Natural killer cell (primary cell): Measurements from ENCODE around the gene FAM184A. TPM values are rescaled to one million over a fixed set of nuclear protein-coding genes. Genes with fewer than 3 reads are reported as not detected.

Experiments
- ATAC-seq, 3 donors: fragments of 150-1000 bp in 2 of 3; fragments of 200-7000 bp in 1 of 3; cut with Tn5 transposase; 1 replicate in 1 of 3; 2 replicates in 2 of 3; pipeline ENCODE4 v1.10.0; 2021; ENCODE audit warnings: mild to moderate bottlenecking in 2 of 3, moderate library complexity in 2 of 3
- DNase-seq, 2 donors: peaks; one replicate each; pipeline versions ENCODE4 v3.0.0 to v3.0.0-alpha.2; 2013 to 2021; ENCODE audit warnings: mixed read lengths in 1 of 2
- H3K27ac ChIP-seq: one replicate; pipeline ENCODE4 v1.5.1; 2013; ENCODE audit warnings: mild to moderate bottlenecking, low read length
- H3K27me3 ChIP-seq: one replicate; pipeline ENCODE4 v1.6.1; 2013; ENCODE audit warnings: low read length; ENCODE audit not compliant: control insufficient read depth, insufficient read depth
- H3K36me3 ChIP-seq: one replicate; pipeline ENCODE4 v1.6.1; 2013; ENCODE audit warnings: low read length; ENCODE audit not compliant: control insufficient read depth, insufficient read depth
- H3K4me1 ChIP-seq: one replicate; pipeline ENCODE4 v1.6.1; 2013; ENCODE audit warnings: low read length; ENCODE audit not compliant: control insufficient read depth, insufficient read depth
- H3K4me3 ChIP-seq: one replicate; pipeline ENCODE4 v1.5.1; 2013; ENCODE audit warnings: low read length
- H3K9me3 ChIP-seq: one replicate; pipeline ENCODE4 v1.6.1; 2013; ENCODE audit warnings: low read length; ENCODE audit not compliant: control insufficient read depth, insufficient read depth
- H3K27ac Mint-ChIP-seq, 2 donors: one replicate each; pipeline ENCODE4 v1.8.0; 2022; ENCODE audit warnings: mild to moderate bottlenecking in 2 of 2, mixed read lengths in 2 of 2, moderate library complexity in 1 of 2
- H3K27me3 Mint-ChIP-seq, 2 donors: one replicate each; pipeline ENCODE4 v1.8.0; 2022; ENCODE audit warnings: low read depth in 2 of 2, mixed read lengths in 2 of 2
- H3K36me3 Mint-ChIP-seq: one replicate; pipeline ENCODE4 v1.8.0; 2022; ENCODE audit warnings: mixed read lengths
- H3K4me1 Mint-ChIP-seq, 2 donors: one replicate each; pipeline ENCODE4 v1.8.0; 2022; ENCODE audit warnings: mixed read lengths in 2 of 2
- H3K4me3 Mint-ChIP-seq: one replicate; pipeline ENCODE4 v1.8.0; 2022; ENCODE audit warnings: mild to moderate bottlenecking, moderate library complexity, mixed read lengths
- H3K9me3 Mint-ChIP-seq, 2 donors: one replicate each; pipeline ENCODE4 v1.8.0; 2022; ENCODE audit warnings: mixed read lengths in 2 of 2
- WGBS: methylation state at CpG from one replicate; pipeline ENCODE4 v1.1.7; 2013; ENCODE audit warnings: missing lambda C conversion rate; ENCODE audit not compliant: insufficient coverage; 5-methylcytosine and 5-hydroxymethylcytosine counted together
- intact Hi-C: fragments of 100-400 bp; cut with micrococcal nuclease; formaldehyde crosslinking; loops from one replicate; pipeline ENCODE4 v1.14.2; 2022
- total RNA-seq, 4 donors: library from RNA; stranded (reverse); fragments of 120-200 nt in 1 of 4; gene quantifications; one replicate each; pipeline versions ENCODE4 v1.2.3 to v1.2.4, GENCODE V29; 2013 to 2022
- TF ChIP-seq, protein P1 (sequence below): fragments of 200-600 bp; IDR thresholded peaks from one replicate; pipeline ENCODE4 v1.8.0; 2022; ENCODE audit warnings: antibody characterized with exemption

Gene FAM184A
- total RNA-seq, 3 donors from 2014 or later (not counting 1 experiment from before 2014, with no cell fraction given), result 0.09 to 0.40 (median 0.20) TPM

- TF ChIP-seq, protein P1, sequence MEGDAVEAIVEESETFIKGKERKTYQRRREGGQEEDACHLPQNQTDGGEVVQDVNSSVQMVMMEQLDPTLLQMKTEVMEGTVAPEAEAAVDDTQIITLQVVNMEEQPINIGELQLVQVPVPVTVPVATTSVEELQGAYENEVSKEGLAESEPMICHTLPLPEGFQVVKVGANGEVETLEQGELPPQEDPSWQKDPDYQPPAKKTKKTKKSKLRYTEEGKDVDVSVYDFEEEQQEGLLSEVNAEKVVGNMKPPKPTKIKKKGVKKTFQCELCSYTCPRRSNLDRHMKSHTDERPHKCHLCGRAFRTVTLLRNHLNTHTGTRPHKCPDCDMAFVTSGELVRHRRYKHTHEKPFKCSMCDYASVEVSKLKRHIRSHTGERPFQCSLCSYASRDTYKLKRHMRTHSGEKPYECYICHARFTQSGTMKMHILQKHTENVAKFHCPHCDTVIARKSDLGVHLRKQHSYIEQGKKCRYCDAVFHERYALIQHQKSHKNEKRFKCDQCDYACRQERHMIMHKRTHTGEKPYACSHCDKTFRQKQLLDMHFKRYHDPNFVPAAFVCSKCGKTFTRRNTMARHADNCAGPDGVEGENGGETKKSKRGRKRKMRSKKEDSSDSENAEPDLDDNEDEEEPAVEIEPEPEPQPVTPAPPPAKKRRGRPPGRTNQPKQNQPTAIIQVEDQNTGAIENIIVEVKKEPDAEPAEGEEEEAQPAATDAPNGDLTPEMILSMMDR, result no peak
- H3K9me3 ChIP-seq, result no peaks in the 10 kb centered on the region
- H3K27me3 ChIP-seq, result no peaks in the 10 kb centered on the region
- H3K27me3 Mint-ChIP-seq, result peaks cover 0 to 8% of the 10 kb centered on the region in 2 donors
- intact Hi-C loops, result no loop called here
- H3K27ac Mint-ChIP-seq, result no peak overlapping the region
- no peak for DNase-seq
- H3K36me3 Mint-ChIP-seq, result no peaks in the 10 kb centered on the region
- no peaks in the 10 kb centered on the region for H3K4me1 Mint-ChIP-seq
- WGBS, result no CpG with 5 or more reads among the region's 1 CpG
- no peak for ATAC-seq
- H3K4me3 Mint-ChIP-seq, result no peak overlapping the region
- H3K36me3 ChIP-seq, result no peaks in the 10 kb centered on the region
- no peaks in the 10 kb centered on the region for H3K4me1 ChIP-seq
- H3K27ac ChIP-seq, result no peak overlapping the region
- H3K9me3 Mint-ChIP-seq, result no peaks in the 10 kb centered on the region
- H3K4me3 ChIP-seq, result no peak overlapping the region
Observed at GRCh38 chr6:119055069-119055468, 23.4 kb downstream of the FAM184A start.

GRCh38 chr6:119052987-119053386 is 25.5 kb downstream of the FAM184A start:
- no peak overlapping the region for H3K4me3 Mint-ChIP-seq
- intact Hi-C loops, result no loop called here

DNA sequence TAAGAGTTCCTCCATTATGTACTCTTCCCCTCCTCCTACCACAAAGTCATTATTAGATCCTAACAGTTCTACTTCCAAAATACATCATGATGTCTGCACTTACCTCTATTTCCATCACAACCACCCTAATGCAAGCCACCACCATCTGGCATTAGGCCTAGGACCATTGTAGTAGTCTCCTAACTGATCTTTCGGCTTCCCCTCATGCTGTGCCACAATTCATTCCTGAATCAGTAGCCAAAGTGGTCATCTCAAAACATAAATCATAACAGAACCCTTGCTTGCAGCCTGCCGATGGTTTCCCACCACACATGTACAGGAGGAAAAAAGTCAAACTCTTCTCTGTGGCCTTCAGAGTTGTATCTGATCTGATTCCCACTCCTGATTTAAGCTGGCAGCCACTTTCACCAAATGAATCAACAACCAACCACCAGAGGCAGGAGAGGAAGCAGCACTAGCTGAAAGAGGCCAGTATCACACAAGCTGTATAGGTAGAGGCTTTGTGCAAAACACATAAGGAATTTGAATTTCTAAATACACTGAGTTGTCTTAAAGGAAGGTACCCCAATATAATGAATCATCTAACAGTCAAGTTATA is 26.1 kb downstream of the FAM184A start:
- Histone ChIP-seq H3K4me1 (no peaks in the 10 kb centered on the region), H3K27me3 (no peaks in the 10 kb centered on the region), H3K4me3 (no peak overlapping the region), H3K27ac (no peak overlapping the region), H3K9me3 (no peaks in the 10 kb centered on the region), H3K36me3 (no peaks in the 10 kb centered on the region)
- 57% methylated on average over 2 of the region's 2 CpGs for WGBS
- Mint-ChIP-seq H3K27me3 (peaks cover 5 to 15% of the 10 kb centered on the region in 2 donors), H3K4me3 (no peak overlapping the region), H3K36me3 (no peaks in the 10 kb centered on the region), H3K27ac (no peak overlapping the region), H3K4me1 (no peaks in the 10 kb centered on the region), H3K9me3 (no peaks in the 10 kb centered on the region)
- intact Hi-C loops, result no loop called here
- DNase-seq (peak in 1 of 2 donors; percentile 21), ATAC-seq (no peak)
- TF ChIP-seq, protein P1, result no peak

More at GRCh38 chr6:119052987-119053386, 25.5 kb downstream of the FAM184A start:
- Histone ChIP-seq H3K9me3 (no peaks in the 10 kb centered on the region), H3K27me3 (no peaks in the 10 kb centered on the region), H3K27ac (no peak overlapping the region), H3K4me1 (no peaks in the 10 kb centered on the region), H3K4me3 (no peak overlapping the region), H3K36me3 (no peaks in the 10 kb centered on the region)
- DNase-seq, result no peak
- H3K4me1 Mint-ChIP-seq, result no peaks in the 10 kb centered on the region
- no peaks in the 10 kb centered on the region for H3K36me3 Mint-ChIP-seq
- H3K9me3 Mint-ChIP-seq, result no peaks in the 10 kb centered on the region
- 63% methylated on average over 1 of the region's 1 CpG for WGBS
- TF ChIP-seq, protein P1, result no peak
- H3K27me3 Mint-ChIP-seq, result peaks cover 0 to 9% of the 10 kb centered on the region in 2 donors
- ATAC-seq, result no peak
- H3K27ac Mint-ChIP-seq, result no peak overlapping the region

GRCh38 chr6:119044255-119044654 is 34.2 kb downstream of the FAM184A start:
- H3K27me3 Mint-ChIP-seq, result peaks cover 12 to 18% of the 10 kb centered on the region in 2 donors
- H3K9me3 ChIP-seq, result no peaks in the 10 kb centered on the region
- no peaks in the 10 kb centered on the region for H3K4me1 ChIP-seq
- H3K27me3 ChIP-seq, result peaks cover 2% of the 10 kb centered on the region
- WGBS, result 91% methylated on average over 5 of the region's 5 CpGs
- ATAC-seq (no peak), DNase-seq (no peak)
- no peak overlapping the region for H3K27ac Mint-ChIP-seq
- no peak overlapping the region for H3K4me3 Mint-ChIP-seq
- no peak overlapping the region for H3K4me3 ChIP-seq
- H3K27ac ChIP-seq, result no peak overlapping the region
- intact Hi-C loops, result no loop called here
- TF ChIP-seq, protein P1, result no peak
- H3K4me1 Mint-ChIP-seq, result no peaks in the 10 kb centered on the region
- H3K9me3 Mint-ChIP-seq, result no peaks in the 10 kb centered on the region
- no peaks in the 10 kb centered on the region for H3K36me3 ChIP-seq
- H3K36me3 Mint-ChIP-seq, result no peaks in the 10 kb centered on the region
